HG03045 (cell line): Measurements from ENCODE around the gene MAGEA4.

Experiments
- ATAC-seq: cut with Tn5 transposase; IDR thresholded peaks from one replicate; pipeline ENCODE4 v1.9.1; 2021; ENCODE audit warnings: mild to moderate bottlenecking, moderate library complexity; ENCODE audit not compliant: unreplicated experiment

The MAGEA4 gene

DNA sequence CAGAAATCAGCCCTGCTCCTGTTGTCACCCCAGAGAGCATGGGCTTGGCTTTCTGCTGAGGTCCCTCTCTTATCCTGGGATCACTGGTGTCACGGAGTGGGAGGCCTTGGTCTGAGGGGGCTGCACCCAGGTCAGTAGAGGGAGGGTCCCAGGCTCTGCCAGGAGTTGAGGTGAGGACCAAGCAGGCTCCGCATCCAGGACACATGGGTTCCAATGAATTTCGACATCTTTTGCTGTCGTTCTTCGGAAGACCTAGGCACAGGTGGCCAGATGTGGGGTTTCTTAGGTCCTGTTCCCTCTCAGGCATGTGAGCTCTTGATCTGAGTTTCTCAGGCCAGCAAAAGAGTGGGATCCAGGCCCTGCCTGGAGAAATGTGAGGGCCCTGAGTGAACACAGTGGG is 10.0 kb downstream of the MAGEA4 start:
- no peak for ATAC-seq

DNA sequence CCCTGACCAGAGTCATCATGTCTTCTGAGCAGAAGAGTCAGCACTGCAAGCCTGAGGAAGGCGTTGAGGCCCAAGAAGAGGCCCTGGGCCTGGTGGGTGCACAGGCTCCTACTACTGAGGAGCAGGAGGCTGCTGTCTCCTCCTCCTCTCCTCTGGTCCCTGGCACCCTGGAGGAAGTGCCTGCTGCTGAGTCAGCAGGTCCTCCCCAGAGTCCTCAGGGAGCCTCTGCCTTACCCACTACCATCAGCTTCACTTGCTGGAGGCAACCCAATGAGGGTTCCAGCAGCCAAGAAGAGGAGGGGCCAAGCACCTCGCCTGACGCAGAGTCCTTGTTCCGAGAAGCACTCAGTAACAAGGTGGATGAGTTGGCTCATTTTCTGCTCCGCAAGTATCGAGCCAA is 11.0 kb downstream of the MAGEA4 start:
- ATAC-seq: no peak

DNA sequence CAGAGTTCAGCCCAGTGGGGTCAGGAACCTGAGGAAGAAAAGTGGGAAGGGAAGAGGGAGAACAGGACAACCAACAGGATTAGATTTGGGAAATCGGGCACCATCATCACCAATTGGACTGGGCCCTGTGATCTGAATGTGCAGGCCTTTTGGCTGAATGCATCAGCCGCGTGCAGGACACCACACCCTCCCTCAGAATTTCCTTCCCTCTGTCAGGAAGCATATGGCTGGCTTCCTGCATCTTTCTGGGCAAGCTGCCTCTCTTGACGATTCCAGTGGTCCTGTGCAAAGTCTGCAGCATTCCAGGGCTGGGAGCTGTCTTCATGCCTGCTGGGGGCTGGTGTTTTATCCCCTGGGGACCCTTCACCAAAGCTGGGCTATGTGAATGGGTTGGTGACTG is 16.4 kb downstream of the MAGEA4 start:
- no peak for ATAC-seq

DNA sequence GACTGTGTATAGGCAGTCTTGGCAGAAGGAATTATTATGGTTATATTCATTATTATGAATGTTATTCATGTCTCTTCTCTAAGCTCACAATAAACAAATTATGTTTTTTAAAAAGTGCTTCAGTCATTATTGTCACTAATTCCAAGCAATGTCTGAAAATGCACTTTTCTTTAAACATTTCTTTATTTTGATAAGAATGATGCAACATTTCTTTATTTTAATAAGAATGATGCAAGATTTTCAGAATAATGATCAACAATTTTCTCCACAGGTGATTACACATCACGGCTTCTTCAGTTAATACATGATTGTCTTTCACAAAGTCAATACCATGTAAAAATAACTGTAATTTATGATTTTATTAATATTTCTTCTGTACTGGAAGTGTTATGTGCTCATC is 22.7 kb downstream of the MAGEA4 start:
- no peak for ATAC-seq

DNA sequence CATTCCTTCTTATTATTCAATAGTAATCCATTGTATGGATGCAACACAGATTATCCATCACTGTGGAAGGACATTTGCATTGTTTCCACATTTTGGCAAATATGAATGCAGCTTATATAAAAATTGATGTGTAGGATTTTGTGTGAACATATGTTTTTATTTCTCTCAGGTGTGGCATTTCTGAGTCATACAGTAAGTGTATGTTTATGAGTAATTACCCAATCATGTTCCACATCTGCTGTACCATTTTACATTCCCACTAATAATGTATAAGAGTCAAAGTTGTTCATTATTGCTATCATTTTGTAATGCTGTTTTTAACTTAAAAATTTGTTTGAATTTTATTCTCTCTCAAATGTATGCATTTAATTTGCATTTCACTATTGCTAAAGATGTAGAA is 25.5 kb downstream of the MAGEA4 start:
- ATAC-seq: no peak

DNA sequence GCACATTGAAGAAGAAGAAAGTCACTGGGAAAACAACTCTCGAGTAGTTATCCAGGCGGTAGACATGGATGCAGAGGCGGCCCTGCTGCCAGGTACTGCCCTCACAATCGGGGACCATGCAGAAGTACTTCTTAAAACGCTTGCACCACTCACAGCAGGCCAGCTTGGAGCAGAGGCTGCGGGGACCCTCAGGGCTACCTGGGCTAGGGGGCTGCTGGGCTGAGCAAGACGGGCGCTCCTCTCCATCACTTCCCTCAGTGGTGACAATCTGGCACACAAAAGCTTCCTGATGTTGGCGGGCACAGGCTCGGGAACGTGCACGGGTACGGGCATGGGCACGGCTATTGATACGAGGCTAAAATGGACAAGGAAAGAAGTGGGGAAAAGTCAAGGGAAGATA is 42.0 kb downstream of the MAGEA4 start:
- no peak for ATAC-seq

DNA sequence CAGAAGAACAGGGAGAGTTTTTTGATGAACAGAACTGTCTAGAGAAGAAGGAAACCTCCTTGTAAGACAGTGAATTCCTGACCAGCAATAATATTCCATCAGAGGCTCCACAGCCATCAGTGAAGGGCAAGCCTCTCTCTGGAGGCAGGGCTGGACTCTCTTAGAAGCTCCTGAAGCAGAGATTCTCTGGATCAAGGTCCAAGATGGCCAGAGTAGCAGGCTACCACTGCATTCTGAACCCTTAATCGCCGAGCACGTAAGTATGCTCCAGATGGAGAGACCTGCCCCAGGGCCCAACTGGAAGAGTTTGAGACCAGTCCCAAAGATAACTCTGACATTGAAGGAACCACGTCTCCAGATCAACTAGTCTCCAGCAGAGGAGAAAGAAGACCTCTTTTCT is 45.4 kb downstream of the MAGEA4 start:
- no peak for ATAC-seq

DNA sequence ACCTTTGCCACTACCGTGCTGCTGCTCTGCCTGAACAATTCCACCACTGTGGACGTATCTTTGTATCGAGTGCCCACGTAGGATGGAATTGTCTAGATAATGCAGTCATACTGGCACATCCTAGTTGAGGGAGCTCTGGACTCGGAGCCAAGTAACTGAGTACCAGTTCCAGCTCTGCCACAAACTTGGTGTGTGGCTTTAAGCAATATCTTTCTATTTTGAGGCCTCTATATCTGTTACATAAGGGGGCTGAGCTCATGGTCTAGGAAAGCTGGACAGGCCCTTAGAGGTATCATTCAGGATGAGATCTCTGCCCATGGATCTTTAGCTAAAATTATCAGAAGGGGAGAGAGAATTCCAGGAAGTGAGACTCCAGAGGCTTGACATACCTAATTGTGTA is 49.3 kb downstream of the MAGEA4 start:
- ATAC-seq: no peak

DNA sequence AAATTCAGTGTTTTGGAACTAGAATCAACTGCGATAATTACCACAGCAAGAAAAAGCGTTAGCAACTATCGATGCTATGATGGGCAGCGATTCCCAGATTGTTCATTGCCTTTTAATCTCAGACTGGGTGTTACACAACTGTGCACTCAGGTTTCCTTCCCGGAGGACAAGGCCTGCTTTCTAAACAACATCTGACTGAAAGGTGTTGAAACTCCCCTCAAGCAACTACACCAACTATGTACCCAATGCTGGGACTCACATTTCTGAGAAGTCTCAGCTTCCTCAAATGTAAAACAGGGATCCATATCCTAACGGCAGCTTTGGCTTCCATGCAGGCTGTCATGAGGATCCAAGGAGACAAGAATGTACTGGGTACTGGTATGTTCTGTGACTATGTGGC is 53.5 kb downstream of the MAGEA4 start:
- no peak for ATAC-seq

DNA sequence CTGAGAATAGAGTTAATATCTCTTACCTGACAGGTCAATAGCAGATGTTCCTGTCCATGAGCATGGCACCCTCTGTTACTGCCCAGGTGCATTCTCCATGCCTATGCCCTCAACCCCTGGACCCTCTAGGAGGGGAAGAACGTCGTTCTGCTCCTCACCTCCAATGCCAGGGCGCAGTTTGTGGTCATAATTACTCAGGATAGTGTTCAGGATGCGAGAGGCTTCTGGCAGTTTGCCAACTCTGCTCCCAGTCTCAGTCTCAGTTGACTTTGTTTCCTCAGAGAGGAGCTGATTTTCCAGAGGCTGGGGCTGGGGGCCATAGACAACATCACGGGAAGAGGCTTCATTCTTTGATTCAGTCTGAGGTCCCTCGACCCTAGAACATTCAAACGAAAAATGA is 57.3 kb downstream of the MAGEA4 start:
- no peak for ATAC-seq

DNA sequence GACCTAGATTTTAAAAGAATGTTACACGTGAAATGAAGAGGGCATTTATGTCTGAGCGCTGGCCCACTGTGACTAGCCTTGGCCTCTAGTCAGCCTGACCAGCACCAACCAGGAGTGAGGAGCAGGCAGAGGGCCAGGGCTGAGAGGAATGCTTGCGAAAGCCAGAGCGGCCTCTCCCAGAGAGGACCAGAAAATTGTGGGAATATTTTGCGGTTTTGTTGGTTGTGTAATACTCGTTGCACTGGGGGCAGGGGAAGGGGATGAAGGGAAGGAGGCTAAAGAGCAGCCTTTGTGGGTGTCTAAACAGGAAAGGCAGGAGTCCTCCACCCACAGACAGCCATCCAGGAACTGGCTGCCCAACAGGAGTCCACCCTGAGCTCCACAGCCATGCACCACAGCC is 58.0 kb downstream of the MAGEA4 start:
- ATAC-seq: no peak

DNA sequence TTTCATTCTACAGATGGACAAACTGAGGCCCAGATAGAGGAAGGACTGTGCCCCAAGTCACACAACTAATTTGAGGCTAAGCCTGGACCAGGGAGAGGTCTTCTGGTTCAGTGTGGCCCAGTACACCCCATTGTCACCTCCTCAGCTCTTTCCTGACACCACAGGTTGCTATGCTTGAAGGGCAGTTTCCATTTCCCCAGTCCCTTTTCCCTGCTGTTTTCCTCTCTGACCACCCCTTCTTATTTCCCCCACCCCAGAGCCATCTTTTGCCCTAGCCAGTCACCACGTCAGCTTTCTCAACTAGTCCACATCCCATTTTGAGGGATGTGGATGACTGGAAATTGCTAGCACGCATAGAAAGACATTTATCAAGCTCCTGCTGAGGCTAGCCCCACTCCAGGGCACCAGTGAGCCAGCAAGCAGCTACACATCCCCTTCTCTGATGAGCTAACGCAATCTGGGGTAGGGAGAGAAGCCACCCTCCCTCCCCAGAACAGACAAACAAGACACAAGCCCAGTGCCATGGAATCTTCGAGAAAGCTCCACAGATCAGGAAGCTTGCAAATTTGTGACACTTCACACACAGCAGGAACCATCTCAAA is 60.5 kb downstream of the MAGEA4 start:
- ATAC-seq: no peak

DNA sequence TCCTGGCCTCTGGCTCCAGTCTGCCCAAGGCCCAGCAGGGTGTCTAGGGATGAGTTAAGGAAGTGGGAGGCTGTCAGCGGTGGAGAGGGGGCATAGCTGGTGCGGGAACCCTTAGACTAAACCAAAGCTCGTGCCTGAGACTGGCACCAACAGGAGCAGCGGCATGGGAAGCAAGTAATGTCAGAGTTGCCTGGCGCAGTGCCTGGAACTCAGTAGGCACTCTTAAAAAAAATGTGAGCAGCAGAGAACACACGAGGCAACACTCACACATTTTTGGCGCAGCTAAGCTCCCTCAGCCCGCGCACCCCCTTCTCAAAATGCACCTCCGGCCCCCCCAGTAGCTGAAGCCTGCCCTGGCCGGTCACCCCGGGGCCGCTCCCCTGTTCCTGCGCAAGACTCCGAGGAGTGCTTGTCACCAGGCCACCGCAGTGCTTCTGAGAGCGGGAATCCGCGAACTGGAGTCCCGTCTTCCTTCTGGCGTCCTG is 61.2 kb downstream of the MAGEA4 start:
- no peak for ATAC-seq
